ENCODE results near the gene SPATA7.

The SPATA7 gene

DNA sequence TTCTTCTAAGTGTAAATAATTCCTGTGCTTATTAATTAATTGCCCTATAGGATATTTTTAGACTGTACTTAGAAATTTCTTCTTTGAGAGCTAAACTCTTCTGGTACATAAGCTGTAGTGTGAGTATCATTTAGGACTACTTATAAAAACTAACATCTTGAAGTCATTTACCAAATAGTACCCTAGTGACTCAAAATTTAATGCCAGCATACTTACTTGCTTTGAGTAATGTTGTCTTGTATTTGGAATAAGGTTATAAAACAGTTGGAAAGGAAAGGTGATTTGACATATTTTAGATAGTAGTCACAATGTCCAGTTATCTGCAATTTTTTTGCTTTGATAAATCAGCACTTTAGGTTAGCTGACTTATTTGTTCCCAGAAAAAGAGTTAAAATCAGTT lies 39.1 kb downstream of the SPATA7 start:
- H3K9ac ChIP-seq (ENCODE audit: low read length): no peak overlapping the region
- H3K4me3 ChIP-seq (ENCODE audit: low read length): no peak overlapping the region
- H3K36me3 ChIP-seq (ENCODE audit: control insufficient read depth, insufficient read depth, low read length): no peaks in the 10 kb centered on the region
- H3K27ac ChIP-seq (ENCODE audit: low read depth, low read length): no peak overlapping the region
- no peaks in the 10 kb centered on the region for H3K4me1 ChIP-seq (ENCODE audit: control insufficient read depth, insufficient read depth, low read length)
- no peaks in the 10 kb centered on the region for H3K27me3 ChIP-seq (ENCODE audit: control insufficient read depth, insufficient read depth, low read length)

DNA sequence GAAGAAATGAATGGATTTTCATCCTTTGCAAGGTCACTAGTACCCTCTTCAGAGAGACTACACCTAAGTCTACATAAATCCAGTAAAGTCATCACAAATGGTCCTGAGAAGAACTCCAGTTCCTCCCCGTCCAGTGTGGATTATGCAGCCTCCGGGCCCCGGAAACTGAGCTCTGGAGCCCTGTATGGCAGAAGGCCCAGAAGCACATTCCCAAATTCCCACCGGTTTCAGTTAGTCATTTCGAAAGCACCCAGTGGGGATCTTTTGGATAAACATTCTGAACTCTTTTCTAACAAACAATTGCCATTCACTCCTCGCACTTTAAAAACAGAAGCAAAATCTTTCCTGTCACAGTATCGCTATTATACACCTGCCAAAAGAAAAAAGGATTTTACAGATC lies 40.8 kb downstream of the SPATA7 start:
- Histone ChIP-seq H3K27me3 (ENCODE audit: control insufficient read depth, insufficient read depth, low read length) (no peaks in the 10 kb centered on the region), H3K36me3 (ENCODE audit: control insufficient read depth, insufficient read depth, low read length) (no peaks in the 10 kb centered on the region), H3K27ac (ENCODE audit: low read depth, low read length) (no peak overlapping the region), H3K9ac (ENCODE audit: low read length) (no peak overlapping the region), H3K4me3 (ENCODE audit: low read length) (no peak overlapping the region), H3K4me1 (ENCODE audit: control insufficient read depth, insufficient read depth, low read length) (no peaks in the 10 kb centered on the region)

DNA sequence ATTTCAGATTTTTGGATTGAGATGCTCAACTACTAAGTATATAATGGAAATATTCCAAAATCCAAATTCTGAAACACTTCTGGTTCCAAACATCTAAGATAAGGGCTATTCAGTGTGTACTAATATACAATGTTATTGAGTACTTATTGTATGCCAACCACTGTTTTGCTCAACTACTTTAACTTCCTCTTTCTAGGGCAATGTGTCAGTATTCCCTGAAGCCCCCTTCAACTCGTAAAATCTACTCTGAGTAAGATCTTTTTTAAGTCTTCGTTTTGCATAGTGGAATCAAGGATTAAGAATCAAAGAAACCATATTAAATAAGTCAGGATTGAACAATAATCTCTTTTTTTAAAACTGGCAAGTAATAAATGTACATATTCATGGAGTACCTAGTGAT lies 45.5 kb downstream of the SPATA7 start:
- Histone ChIP-seq H3K9ac (ENCODE audit: low read length) (no peak overlapping the region), H3K27me3 (ENCODE audit: control insufficient read depth, insufficient read depth, low read length) (no peaks in the 10 kb centered on the region), H3K27ac (ENCODE audit: low read depth, low read length) (no peak overlapping the region), H3K4me3 (ENCODE audit: low read length) (no peak overlapping the region), H3K4me1 (ENCODE audit: control insufficient read depth, insufficient read depth, low read length) (no peaks in the 10 kb centered on the region), H3K36me3 (ENCODE audit: control insufficient read depth, insufficient read depth, low read length) (no peaks in the 10 kb centered on the region)

DNA sequence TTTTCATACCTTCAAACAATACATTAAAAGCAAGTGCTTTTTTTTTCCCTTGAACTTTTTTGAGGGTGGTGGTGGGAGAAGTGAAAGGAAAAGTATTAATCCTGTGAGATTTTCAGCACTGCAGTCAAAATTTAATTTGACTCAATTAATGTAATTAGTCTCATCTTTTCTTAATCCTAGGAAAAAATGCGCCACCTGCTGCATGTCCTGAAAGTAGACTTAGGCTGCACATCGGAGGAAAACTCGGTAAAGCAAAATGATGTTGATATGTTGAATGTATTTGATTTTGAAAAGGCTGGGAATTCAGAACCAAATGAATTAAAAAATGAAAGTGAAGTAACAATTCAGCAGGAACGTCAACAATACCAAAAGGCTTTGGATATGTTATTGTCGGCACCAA lies 52.2 kb downstream of the SPATA7 start:
- no peak overlapping the region for H3K9ac ChIP-seq (ENCODE audit: low read length)
- H3K27ac ChIP-seq (ENCODE audit: low read depth, low read length): no peak overlapping the region
- H3K4me1 ChIP-seq (ENCODE audit: control insufficient read depth, insufficient read depth, low read length): no peaks in the 10 kb centered on the region
- peaks cover 7% of the 10 kb centered on the region for H3K36me3 ChIP-seq (ENCODE audit: control insufficient read depth, insufficient read depth, low read length)
- H3K27me3 ChIP-seq (ENCODE audit: control insufficient read depth, insufficient read depth, low read length): no peaks in the 10 kb centered on the region
- no peak overlapping the region for H3K4me3 ChIP-seq (ENCODE audit: low read length)

DNA sequence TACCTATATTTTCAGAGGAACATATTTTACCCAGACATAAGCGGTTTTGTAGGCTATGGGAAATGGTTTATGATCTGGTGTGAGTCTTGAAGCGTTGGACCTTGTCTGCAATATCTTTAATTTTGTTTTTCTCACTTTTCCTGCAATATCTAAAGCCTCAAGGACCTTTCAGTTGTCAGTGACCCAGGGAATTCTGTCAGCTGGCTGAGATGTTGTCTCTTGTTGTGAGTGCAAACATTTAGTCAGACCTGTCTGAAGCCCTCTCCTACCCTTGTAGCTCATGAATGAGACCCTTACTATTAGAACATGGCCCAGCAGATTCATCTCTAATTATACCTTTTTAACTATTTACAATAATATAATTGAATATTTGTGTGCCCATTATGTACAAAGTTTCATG lies 53.6 kb downstream of the SPATA7 start:
- Histone ChIP-seq H3K36me3 (ENCODE audit: control insufficient read depth, insufficient read depth, low read length) (peaks cover 7% of the 10 kb centered on the region), H3K27me3 (ENCODE audit: control insufficient read depth, insufficient read depth, low read length) (no peaks in the 10 kb centered on the region), H3K27ac (ENCODE audit: low read depth, low read length) (no peak overlapping the region)

DNA sequence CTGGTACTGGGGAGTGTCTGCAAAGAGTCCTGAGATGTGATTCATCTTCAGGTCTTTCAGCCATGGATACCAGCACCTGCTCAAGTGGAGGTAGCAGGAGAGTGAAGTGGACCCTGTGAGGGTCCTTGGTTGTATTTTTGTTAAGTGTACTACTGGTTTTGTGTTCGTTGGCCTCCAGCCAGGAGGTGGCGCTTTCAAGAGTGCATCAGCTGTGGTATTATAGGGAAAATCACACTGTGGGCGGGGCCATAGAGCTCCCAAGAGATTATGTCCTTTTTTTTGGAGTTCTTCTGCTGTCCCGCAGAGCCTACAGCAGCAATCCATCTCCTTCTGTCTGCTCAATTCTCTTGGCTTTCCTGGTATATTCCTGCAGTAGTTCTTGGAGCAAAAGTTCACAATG lies 66.8 kb downstream of the SPATA7 start:
- H3K9ac ChIP-seq (ENCODE audit: low read length): no peak overlapping the region
- H3K4me3 ChIP-seq (ENCODE audit: low read length): no peak overlapping the region
- H3K27ac ChIP-seq (ENCODE audit: low read depth, low read length): no peak overlapping the region
- no peaks in the 10 kb centered on the region for H3K4me1 ChIP-seq (ENCODE audit: control insufficient read depth, insufficient read depth, low read length)
- no peaks in the 10 kb centered on the region for H3K36me3 ChIP-seq (ENCODE audit: control insufficient read depth, insufficient read depth, low read length)
- H3K27me3 ChIP-seq (ENCODE audit: control insufficient read depth, insufficient read depth, low read length): no peaks in the 10 kb centered on the region

More for the DNA sequence above, 53.6 kb downstream of the SPATA7 start:
- Histone ChIP-seq H3K9ac (ENCODE audit: low read length) (no peak overlapping the region), H3K4me1 (ENCODE audit: control insufficient read depth, insufficient read depth, low read length) (no peaks in the 10 kb centered on the region), H3K4me3 (ENCODE audit: low read length) (no peak overlapping the region)

DNA sequence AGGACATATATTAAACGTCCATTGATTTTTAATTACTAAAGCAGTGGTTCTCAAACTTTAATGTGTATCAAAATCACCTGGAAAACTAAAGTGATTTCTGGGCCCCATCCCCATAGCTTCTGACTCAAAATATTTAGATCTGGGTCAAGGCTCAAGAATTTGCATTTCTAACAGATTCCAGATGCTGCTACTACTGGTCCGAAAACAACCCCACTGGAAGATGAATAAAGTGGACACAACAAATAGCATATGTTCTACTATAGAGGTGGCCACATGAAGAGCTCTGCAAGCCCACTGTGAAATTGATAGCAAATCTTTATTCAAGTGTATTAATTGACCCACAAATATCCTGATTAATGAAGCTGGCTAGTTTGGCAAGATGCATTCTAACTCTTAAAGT lies 69.4 kb downstream of the SPATA7 start:
- no peaks in the 10 kb centered on the region for H3K4me1 ChIP-seq (ENCODE audit: control insufficient read depth, insufficient read depth, low read length)
- no peak overlapping the region for H3K4me3 ChIP-seq (ENCODE audit: low read length)
- no peak overlapping the region for H3K9ac ChIP-seq (ENCODE audit: low read length)
- H3K27me3 ChIP-seq (ENCODE audit: control insufficient read depth, insufficient read depth, low read length): no peaks in the 10 kb centered on the region
- H3K36me3 ChIP-seq (ENCODE audit: control insufficient read depth, insufficient read depth, low read length): no peaks in the 10 kb centered on the region
- H3K27ac ChIP-seq (ENCODE audit: low read depth, low read length): no peak overlapping the region

DNA sequence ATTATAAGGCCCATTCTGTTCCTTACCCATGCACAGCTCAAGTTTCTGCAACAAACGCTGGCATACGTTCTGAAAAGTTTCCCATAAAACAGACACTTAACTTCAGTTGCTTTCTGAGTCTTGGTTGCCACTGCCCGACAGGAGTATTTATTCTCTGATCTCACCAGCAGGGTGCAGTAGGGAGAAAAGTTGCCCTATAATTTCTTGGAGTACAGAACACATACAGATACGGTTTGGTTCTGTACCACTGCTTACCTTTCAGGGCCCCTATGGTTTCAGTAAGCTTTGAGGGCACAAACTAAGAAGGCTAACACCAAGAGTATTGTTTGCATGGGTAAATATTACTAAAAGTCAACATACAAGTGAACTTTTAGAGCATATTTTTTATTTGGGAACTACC lies 77.9 kb downstream of the SPATA7 start:
- H3K4me1 ChIP-seq (ENCODE audit: control insufficient read depth, insufficient read depth, low read length): no peaks in the 10 kb centered on the region
- H3K9ac ChIP-seq (ENCODE audit: low read length): no peak overlapping the region
- no peak overlapping the region for H3K4me3 ChIP-seq (ENCODE audit: low read length)
- H3K27me3 ChIP-seq (ENCODE audit: control insufficient read depth, insufficient read depth, low read length): no peaks in the 10 kb centered on the region
- H3K27ac ChIP-seq (ENCODE audit: low read depth, low read length): no peak overlapping the region
- H3K36me3 ChIP-seq (ENCODE audit: control insufficient read depth, insufficient read depth, low read length): peaks cover 5% of the 10 kb centered on the region

DNA sequence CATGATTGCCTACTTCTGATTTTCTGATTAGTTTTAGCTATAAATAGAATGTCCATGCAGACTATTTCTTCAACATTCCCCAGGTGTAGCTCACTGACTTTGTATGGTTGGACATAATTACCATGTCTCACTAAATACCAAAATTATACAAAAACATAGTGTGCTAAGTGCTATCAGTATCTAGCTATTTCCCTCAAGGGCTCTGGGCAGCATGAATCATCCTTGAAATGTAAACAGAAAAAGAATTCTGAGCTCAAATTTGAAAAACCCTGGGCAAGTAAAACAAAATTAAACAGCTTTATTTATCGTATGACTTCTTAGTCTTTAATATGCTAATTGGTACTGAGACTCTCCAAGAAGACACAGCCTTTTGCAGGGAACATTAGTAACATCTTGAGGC lies 82.9 kb downstream of the SPATA7 start:
- Histone ChIP-seq H3K4me1 (ENCODE audit: control insufficient read depth, insufficient read depth, low read length) (no peaks in the 10 kb centered on the region), H3K4me3 (ENCODE audit: low read length) (no peak overlapping the region), H3K36me3 (ENCODE audit: control insufficient read depth, insufficient read depth, low read length) (peaks cover 19% of the 10 kb centered on the region), H3K9ac (ENCODE audit: low read length) (no peak overlapping the region), H3K27ac (ENCODE audit: low read depth, low read length) (no peak overlapping the region), H3K27me3 (ENCODE audit: control insufficient read depth, insufficient read depth, low read length) (no peaks in the 10 kb centered on the region)

DNA sequence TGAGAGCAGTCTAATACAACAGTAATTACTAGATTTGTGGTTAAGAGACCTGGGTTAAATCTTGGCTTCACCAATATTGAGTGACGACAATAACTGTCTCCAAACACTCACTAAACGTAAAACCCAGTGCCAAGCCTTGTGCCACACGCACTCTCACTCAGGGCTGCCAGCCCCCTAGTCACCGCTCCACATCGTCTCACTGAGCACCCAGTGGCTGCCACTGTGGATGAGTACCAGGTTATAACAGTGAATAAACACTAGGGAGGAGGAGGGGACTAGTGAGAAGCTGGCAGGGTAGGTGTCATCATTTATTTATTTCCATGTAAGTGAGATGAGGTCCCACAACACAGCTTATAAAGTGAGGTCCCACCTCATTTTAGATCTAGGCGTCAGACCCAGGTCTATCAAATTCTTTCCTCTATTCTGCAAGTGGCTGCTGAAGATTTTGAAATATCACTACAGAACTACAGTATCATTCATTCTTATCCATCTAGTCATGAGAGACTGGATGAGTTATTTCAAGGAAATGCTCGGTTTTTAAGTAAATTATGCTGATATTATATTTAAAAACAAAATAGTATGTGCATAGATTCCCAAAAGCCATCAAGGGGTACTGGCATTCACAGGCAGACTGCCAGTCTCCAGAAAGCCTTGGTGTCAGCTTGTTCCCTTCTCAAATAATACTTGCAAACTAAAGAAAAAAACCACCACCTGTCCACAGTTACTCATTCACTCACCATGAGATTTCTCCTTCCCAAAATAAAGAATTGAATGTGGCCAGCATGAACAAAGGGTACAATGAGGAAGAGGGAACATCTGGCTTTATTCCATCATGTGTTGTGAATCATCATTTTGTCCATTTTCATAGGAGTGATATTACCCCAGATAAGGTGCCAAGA lies 85.3 kb downstream of the SPATA7 start:
- no peaks in the 10 kb centered on the region for H3K27me3 ChIP-seq (ENCODE audit: control insufficient read depth, insufficient read depth, low read length)
- H3K27ac ChIP-seq (ENCODE audit: low read depth, low read length): no peak overlapping the region
- H3K9ac ChIP-seq (ENCODE audit: low read length): no peak overlapping the region
- no peaks in the 10 kb centered on the region for H3K4me1 ChIP-seq (ENCODE audit: control insufficient read depth, insufficient read depth, low read length)
- H3K4me3 ChIP-seq (ENCODE audit: low read length): no peak overlapping the region
- H3K36me3 ChIP-seq (ENCODE audit: control insufficient read depth, insufficient read depth, low read length): peaks cover 25% of the 10 kb centered on the region

DNA sequence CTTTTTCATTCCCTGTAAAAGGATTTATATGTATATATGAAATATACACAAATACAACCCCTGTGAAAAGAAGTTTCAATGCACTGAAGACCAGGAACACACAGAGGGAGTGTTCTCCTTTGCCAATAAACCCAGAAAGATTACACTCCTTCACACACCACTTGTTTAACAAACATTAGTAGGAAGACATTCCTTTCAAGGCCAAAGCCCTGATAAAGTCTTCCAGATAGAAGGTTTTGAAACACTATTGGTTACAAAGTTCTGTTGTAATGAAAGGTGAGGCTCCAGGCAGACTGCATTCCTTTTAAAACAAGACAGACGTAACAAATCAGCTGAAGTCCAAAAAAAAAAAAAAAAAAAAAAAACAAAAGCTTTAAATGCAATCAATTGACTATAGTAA lies 88.3 kb downstream of the SPATA7 start:
- H3K27ac ChIP-seq (ENCODE audit: low read depth, low read length): no peak overlapping the region
- H3K27me3 ChIP-seq (ENCODE audit: control insufficient read depth, insufficient read depth, low read length): no peaks in the 10 kb centered on the region
- no peak overlapping the region for H3K4me3 ChIP-seq (ENCODE audit: low read length)
- H3K36me3 ChIP-seq (ENCODE audit: control insufficient read depth, insufficient read depth, low read length): peaks cover 21% of the 10 kb centered on the region
- H3K9ac ChIP-seq (ENCODE audit: low read length): no peak overlapping the region
- no peaks in the 10 kb centered on the region for H3K4me1 ChIP-seq (ENCODE audit: control insufficient read depth, insufficient read depth, low read length)

DNA sequence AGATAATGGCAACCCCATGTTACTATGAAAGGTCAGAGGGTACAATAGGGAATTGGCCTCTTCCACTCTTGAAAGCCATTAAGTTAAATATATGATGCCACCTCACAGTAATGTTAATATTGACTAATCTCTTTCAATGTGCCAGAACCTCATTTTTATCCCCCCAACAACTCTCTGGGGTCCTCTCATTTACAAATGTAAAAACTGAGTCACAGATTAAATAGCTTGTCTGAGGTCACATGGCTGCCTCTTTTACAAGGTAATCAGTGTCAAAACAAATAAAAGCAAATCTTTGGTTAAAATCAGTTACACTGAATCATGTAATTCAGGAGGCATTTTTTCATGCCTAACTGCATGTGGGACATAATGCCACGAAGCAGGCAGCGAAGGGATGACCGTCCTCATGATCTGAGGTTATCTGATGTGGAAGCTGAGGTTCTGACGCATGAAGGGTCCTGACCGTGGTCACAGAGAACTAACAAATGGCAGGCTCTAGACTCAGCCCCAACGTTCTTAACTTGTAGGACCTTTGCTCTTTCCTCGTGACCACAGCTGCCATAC lies 90.8 kb downstream of the SPATA7 start:
- H3K4me1 ChIP-seq (ENCODE audit: control insufficient read depth, insufficient read depth, low read length): no peaks in the 10 kb centered on the region
- H3K36me3 ChIP-seq (ENCODE audit: control insufficient read depth, insufficient read depth, low read length): peaks cover 21% of the 10 kb centered on the region
- no peaks in the 10 kb centered on the region for H3K27me3 ChIP-seq (ENCODE audit: control insufficient read depth, insufficient read depth, low read length)
- H3K9ac ChIP-seq (ENCODE audit: low read length): no peak overlapping the region
- H3K27ac ChIP-seq (ENCODE audit: low read depth, low read length): no peak overlapping the region
- H3K4me3 ChIP-seq (ENCODE audit: low read length): no peak overlapping the region

DNA sequence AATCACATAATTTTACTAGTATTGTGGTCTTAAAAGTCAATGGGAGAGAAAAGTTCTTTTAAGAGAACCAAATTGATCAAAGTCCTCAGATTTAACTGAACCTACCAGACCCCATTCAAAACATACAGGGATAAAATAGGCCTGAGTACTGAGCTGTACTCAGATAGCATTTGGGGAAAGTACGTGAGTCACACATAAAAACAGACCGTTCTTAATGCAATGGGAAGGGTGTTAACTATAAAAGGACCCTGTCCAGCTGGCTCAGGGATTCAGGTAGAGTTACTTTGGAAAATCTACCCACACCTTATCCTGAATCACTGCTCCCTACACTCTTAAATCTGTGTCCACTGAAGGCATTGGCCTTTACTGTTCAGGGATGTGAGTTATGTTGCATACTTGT lies 91.4 kb downstream of the SPATA7 start:
- H3K9ac ChIP-seq (ENCODE audit: low read length): no peak overlapping the region

More for the DNA sequence above, 91.4 kb downstream of the SPATA7 start:
- H3K4me3 ChIP-seq (ENCODE audit: low read length): no peak overlapping the region
- H3K4me1 ChIP-seq (ENCODE audit: control insufficient read depth, insufficient read depth, low read length): no peaks in the 10 kb centered on the region
- H3K36me3 ChIP-seq (ENCODE audit: control insufficient read depth, insufficient read depth, low read length): peaks cover 21% of the 10 kb centered on the region
- no peaks in the 10 kb centered on the region for H3K27me3 ChIP-seq (ENCODE audit: control insufficient read depth, insufficient read depth, low read length)
- H3K27ac ChIP-seq (ENCODE audit: low read depth, low read length): no peak overlapping the region
